ENCODE measurements around the gene UNC93A. TPM values are rescaled to one million over a fixed set of nuclear protein-coding genes. Genes with fewer than 3 reads are reported as not detected.
A peak's percentile ranks its signal among the peaks of the same experiment; 100 is the strongest.
"Not testable (repeated sequence)": the region's sequence is repeated elsewhere in the genome, so short reads cannot be mapped to it uniquely, and the experiment has no call there.

Gene UNC93A
- not detected for total RNA-seq
- long read RNA-seq, result 0 reads

DNA sequence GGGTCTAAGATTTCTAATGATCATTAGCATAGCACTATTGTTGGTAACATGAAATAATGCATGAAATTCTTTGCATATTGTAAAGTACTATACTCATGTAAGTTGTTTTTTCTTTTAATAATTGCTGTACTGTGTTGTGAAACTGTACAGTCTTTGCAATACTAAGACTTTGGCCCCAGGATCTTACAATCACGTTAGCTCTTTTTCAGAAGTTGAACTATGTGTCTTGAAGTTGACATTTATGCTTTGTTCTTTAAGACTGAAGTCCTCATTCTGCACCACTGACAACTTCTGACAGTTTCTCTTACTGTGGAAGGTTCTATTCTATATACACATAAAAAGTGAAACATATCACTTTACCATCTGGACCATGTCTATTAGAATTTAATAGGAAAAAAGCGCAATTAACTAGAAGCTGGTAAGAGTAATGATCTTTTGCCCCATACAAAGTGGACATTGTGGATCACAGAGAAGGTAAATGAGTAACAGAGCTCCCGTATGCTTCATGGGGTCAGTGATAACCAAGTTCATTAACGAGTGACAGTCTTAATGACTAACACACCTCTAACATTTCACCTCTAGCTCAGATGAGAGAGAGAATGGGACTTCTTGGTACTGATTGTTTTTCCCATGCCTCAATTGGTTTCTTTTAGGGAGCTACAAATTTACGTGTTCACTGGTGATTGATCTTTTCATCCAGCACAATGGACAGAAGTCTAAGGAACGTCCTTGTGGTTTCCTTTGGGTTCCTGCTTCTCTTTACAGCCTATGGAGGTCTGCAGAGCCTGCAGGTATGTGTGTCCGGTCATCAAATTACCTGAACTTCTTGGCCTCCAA is at the start of gene UNC93A:
TSS of gene UNC93A (plus strand) at position 530 of the 837 bp plus-strand sequence. CDS start at position 705, 175 bp downstream.
- no peak for ATAC-seq
- intact Hi-C loops (cut with micrococcal nuclease), result no loop called here
- no peak for DNase-seq

- intact Hi-C loops (cut with micrococcal nuclease); DNase-seq: not testable (repeated sequence)
- peak; percentile 21 for ATAC-seq
These were observed 49.6 kb upstream of the UNC93A start for GRCh38 chr6:167241321-167242134.

DNA sequence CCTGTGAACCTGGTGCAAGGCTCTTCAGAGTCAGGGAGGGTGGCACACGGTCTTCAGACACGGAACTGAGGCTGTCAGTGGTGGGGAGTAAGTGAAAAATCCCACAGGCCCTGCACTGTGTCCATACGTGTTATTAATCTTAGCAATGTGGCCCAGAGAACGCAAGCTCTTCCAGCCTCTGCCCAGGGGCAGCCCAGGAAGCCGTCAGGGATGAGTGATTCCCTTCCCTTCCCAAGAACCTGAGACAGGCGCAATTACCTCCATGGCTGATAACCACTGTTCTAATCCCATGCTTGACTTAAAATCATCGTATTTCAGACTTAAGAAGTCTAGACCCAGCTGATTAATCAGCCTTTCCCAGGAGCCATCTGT is 49.0 kb upstream of the UNC93A start:
- ATAC-seq; DNase-seq; intact Hi-C loops (cut with micrococcal nuclease): not testable (repeated sequence)

GRCh38 chr6:167242511-167243051 is 48.5 kb upstream of the UNC93A start:
- DNase-seq; ATAC-seq; intact Hi-C loops (cut with micrococcal nuclease): not testable (repeated sequence)

GRCh38 chr6:167244064-167244960 is 46.8 kb upstream of the UNC93A start:
- no peak for ATAC-seq
- no peak for DNase-seq
- intact Hi-C loops (cut with micrococcal nuclease), result no loop called here

DNA sequence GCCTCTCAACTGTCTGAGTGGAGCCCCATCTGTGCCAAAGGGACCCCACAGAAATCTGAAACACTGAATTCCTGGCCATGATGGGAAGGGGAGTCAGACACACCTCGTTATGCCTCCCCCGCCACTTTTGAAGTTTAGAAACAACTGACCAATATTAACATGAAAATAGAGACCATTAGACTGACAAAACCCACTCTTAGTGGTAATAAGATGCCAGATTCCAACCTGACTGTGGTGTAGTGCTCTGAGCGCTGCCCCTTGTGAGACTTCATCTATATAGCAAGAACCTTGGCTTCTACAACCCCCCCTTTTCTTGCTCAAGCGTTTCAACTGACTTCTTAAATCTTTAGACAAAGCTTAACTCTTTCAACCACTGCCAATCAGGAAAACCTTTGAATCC is 46.1 kb upstream of the UNC93A start:
- ATAC-seq, result no peak
- DNase-seq, result no peak
- intact Hi-C loops (cut with micrococcal nuclease), result no loop called here

- ATAC-seq, result no peak
- no peak for DNase-seq
- intact Hi-C loops (cut with micrococcal nuclease), result no loop called here
These were observed 45.5 kb upstream of the UNC93A start for GRCh38 chr6:167245591-167245990.

- DNase-seq, result no peak
- no peak for ATAC-seq
- intact Hi-C loops (cut with micrococcal nuclease), result no loop called here
These were observed 43.1 kb upstream of the UNC93A start for GRCh38 chr6:167247814-167248595.

DNA sequence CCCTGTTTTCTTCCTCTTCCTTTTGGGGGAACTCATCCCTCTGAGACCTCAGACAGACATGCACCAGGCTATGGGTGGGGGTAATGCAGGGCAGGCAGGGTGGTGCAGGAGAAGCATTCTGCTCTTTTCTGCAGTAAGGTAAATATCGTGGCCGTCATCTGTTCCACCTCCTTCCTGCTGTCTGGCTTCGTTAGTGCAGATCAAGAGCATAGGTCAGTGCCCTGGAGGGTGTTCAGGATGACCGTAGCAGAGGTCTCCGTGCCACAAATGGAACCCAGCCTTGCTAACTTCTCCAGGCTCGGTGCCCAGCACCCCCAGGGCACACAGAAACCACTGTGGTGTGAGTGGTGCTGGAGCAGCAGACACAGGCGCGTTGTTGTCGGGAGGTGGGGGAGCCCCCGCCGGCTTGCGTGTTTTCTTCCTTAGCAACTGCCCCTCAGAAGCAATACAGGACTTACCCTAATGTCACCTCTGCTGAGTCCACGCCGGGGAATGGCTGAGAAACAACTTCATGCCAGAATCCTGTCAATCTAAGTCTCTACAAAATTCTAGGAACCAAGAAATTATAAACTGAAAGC is 42.1 kb upstream of the UNC93A start:
- ATAC-seq; DNase-seq; intact Hi-C loops (cut with micrococcal nuclease): not testable (repeated sequence)

GRCh38 chr6:167252271-167252670 is 38.8 kb upstream of the UNC93A start:
- intact Hi-C loops (cut with micrococcal nuclease), result no loop called here
- DNase-seq (no peak), ATAC-seq (no peak)

DNA sequence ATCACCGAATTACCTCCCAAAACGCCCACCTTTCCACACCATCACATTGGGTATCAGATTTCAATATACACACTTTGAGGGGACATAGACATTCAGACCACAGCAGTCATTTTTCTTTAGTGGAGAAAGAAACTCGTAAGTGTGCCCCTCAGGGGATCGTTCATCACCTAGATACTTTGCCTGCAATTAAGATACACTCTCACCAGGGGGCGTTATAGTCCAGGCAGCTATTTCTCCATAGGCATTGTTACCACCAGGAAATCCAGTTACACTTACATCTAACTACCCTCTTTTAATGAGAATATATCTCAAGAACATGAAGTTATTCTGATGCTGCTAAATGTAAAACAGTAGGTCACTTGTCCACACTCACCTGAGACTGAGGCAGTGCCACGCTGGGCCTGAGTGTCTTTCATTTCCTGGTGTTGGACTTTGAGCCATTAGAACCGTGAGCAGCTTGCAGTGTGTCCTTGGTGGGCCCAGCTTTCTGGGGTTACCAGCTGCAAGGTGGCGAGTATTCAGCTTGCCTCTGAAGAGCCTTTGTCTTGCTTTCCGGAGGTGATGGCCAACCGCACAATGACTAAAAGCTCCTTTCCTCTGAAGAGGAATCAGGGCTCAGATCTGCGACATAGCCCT is 35.1 kb upstream of the UNC93A start:
- DNase-seq (no peak), ATAC-seq (no peak)
- intact Hi-C loops (cut with micrococcal nuclease), result no loop called here

GRCh38 chr6:167258646-167259045 is 32.5 kb upstream of the UNC93A start:
- intact Hi-C loops (cut with micrococcal nuclease), result no loop called here
- DNase-seq (no peak), ATAC-seq (no peak)

- intact Hi-C loops (cut with micrococcal nuclease); ATAC-seq; DNase-seq: not testable (repeated sequence)
These were observed 24.9 kb upstream of the UNC93A start for GRCh38 chr6:167266057-167266829.

DNA sequence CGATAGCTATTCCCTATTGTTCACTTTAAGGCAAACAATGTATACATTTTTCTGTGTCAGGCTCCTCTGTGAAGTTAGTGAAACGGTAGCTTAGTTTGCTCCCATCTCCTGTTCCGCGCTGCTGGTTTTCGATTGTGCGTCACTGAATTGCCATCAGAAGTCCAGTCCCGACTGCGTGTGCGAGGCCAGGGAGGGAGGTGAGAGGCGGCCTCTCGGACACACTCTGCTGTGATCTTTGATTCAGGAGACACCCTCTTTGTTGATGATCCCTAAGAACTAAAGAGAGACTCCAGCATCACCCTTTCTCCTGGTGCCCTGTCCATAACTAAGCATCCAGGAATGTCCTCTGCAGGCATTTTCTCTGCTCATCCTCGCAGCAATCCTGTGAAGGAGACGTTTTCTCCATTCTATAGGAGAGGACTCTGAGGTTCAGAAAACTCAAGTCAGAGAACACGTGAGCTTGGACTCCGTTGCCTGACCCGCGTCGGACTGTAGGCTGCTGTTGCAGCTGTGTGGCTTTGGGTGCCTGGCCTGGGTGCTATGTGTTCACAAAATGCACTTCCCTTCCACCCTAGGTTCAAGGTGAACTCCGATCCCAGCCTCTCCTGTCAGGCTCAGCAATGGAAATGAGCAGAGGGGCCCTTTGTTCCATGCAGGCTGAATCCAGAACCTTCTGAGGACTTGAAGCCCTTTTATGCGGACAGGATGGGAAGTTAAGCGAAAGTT is 24.1 kb upstream of the UNC93A start:
- intact Hi-C loops (cut with micrococcal nuclease), result no loop called here
- DNase-seq (no peak), ATAC-seq (no peak)

GRCh38 chr6:167267556-167267898 is 23.6 kb upstream of the UNC93A start:
- ATAC-seq; DNase-seq; intact Hi-C loops (cut with micrococcal nuclease): not testable (repeated sequence)

DNA sequence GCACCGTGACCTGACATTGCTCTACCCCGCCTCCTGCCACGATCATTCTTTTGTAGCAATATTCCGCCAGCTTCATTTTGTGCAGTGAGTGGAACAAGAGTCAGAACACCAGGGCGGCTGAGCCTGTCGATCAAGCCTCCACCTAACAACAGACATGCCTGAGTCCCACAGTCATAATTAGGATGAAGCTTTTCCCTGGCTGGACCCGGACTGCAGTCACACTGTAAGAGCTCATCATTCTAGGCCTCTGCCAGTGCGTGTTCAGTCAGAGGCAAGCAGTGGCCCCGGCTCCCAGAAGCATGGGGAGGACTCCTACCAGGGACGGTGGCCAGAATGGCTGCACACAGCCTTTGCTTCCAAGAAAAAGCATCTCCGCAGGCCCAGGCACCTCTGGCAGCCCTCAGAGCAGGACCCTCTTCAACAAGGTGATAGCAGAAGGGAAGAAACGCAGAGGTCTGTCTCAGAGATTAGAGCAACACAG is 23.2 kb upstream of the UNC93A start:
- DNase-seq (no peak), ATAC-seq (no peak)
- intact Hi-C loops (cut with micrococcal nuclease), result no loop called here
